GM21526 (cell line): Measurements from ENCODE around the gene ENG.
"Not testable (repeated sequence)": the region's sequence is repeated elsewhere in the genome, so short reads cannot be mapped to it uniquely, and the experiment has no call there.

Experiments used
- ATAC-seq: cut with Tn5 transposase; IDR thresholded peaks from one replicate; pipeline ENCODE4 v1.9.1; 2021; ENCODE audit warnings: moderate library complexity; ENCODE audit not compliant: unreplicated experiment, low FRiP score

Gene ENG

DNA sequence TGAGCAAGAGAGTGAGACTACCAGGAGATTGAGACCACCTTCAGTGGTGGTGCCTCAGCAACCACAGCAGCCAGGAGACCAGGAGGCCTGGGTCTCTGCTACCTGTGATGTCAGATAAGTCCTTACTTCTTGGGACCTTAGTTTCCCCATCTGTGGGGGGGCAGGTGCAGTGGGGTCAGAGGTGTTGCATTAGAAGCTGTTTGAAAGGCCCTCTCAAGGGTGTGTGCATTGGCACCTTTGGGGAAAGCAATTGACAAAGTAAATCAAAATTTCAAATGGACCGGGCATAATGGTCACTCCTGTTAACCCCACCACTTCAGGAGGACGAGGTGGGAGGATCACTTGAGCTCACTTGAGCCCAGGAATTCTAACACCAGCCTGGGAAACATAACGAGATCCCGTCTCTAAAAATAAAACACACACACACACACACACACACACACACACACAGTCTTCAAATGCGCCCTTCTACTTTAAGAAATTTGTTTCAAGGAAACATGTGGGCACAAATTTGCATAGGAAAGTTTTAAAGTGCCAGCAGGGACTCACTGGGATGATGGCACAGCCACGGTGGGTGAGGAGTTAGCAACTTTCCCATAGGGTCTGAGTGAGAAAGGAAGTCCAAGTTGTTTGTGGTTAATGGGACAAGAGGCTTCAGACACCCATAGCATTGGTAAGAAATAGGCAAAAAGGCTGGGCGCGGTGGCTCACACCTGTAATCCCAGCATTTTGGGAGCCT is 24.4 kb upstream of the ENG start:
- no peak for ATAC-seq

DNA sequence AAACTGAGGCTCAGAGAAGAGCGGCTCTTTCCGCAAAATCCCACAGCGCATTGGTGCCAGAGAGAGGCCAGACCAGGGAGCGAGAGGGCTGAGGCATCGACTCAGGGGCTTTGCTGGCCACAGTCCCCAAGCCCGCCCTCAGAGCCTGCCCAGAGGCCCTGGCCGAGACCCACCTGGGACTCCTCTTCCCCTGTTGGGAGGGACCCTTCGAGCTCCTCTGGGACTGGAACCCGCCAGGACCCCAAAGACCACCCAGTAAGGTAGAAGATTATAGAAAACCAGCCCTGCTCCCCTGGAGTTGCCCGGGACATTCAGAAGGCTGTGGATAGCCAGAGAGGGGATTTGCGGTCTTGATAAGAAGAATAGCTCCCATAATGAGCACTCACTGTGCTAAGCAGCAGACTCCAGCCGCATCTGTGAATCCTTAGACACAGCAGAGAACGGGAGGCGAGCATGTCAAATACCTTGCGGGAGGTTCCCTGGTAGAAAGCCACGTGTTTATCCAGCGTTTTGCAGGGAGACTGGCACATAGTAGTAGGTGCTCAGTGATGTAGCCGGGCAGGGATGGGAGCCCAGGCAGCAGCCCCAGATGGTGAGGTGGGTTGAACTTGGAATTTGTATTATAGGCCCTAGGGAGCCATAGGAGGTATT is 23.7 kb upstream of the ENG start:
- no peak for ATAC-seq

DNA sequence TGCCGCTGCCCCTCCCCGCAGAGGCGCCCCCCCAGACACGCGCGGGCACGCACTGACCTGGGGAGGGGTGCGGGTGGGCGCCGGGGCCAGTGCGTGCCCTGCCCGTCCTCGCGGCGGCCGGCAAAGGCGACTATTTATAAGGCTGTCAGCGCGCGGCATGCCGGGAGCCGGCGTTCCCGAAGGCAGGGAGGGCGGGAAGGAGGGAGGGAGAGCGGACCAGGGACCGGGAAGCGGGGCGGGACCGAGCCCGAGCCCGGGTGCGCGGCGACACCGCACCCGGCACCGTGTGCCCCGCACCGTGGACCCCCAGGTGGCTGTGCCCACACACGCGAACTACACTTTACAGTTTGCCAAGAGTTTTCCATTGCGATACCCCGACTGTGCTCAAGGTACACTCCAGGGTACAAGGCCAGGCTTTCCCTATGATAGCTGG is 23.1 kb upstream of the ENG start, which contains the start of gene AK1:
TSS of gene AK1 (minus strand) at position 110 of the 433 bp plus-strand sequence. CDS start 3,058 bp downstream, outside the sequence.
- no peak for ATAC-seq

DNA sequence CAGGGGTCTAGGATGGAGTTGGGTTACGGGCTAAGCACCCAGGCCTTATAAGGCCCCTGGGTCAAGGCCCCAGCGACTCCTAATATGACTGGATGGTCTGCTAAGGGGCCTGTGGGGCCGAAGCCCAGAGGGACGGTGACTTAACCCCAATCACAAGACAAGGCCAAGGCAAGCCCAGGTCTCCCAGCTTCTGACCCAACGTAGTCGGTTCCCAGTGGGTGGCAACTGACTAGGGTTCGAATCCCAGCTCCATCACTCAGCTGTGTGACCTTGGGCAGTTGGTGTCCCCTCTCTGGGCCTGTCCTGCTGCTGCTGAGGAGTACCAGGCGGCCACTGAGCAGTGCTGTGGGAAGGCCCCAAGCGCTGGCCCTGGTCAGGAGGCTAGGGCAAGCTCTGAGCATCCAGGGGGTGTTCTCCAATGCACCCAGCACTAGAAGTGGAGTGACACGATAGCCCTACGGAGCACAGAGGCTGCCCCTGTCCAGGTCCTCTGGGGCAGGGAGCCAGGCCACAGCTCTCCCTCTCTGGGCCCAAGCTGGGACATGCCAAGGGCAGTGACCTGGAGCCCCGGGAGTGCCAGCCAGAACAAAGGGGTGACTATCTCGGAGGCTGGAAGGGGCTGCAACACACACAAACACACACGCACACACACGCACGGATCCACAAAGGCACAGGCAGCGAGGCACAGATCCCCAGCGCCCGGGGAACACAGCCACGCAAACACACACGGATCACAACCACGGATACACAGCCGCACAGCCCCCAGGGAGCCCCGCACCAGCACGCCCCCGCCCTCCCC is 22.5 kb upstream of the ENG start:
- no peak for ATAC-seq

DNA sequence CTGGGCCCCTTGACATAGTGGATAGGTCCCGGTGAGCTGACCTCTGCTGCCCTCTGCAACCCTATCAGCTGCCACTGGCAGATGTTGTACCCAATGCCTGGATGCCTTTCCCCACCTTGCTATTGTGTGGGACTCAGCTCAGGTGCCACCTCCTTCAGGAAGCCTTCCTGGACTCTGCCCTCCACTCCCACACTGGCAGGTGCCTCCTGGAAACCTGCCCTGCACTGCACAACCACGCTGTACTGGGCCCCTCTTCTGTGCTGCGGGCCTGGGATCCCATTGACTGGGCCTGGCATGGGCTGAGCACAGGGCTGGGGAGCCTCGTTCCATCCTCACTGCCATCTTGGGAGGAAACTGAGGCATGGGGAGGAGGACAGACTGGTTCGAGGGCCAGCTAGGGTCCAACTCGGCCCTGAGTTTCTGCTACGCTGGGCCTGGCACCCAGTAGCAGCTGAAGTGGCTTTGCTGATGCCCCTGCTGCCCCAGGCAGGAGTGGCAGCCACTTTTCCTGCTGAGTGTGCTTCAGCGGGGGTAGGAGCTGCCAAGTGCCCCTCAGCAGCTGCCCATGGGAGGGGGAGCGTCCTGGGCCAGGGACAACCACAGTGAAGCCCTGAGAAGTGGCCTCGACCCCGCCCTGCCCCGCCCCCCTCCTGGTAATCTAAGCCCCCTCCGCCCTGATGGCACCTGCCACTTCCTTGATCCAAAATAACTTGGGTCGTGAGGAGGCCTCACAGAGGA is 21.7 kb upstream of the ENG start:
- ATAC-seq: no peak

DNA sequence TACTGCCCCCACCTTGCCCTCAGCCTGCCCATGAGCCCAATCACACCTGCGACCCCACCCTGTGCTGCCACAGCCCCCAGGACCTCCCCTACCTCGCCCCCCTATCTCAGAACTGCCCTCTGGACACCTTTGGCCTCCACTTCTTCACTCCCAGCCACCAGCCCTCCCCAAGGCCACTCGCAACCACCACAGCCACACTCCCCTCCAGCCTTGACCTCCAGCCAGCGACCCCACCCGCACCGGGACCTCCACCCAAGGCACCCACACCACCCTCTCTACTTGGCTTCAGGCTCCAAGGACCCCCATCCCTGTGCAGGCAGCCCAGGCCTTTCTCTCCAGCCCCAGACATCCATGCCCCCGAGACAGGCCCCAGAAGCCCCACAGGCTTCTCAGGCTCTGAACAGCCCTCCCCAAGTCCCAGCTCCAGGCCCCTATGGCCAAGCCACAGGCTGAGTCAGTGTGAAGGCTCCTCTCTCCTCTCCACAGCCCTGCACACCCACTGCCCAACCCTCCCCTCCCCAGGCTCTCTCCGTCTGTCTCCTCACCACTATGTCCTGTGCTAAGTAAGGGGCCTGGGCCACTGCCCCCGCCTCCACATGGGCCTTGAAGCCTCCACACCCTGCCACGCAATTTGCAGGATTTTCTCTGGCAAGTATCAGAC is 21.0 kb upstream of the ENG start:
- no peak for ATAC-seq

DNA sequence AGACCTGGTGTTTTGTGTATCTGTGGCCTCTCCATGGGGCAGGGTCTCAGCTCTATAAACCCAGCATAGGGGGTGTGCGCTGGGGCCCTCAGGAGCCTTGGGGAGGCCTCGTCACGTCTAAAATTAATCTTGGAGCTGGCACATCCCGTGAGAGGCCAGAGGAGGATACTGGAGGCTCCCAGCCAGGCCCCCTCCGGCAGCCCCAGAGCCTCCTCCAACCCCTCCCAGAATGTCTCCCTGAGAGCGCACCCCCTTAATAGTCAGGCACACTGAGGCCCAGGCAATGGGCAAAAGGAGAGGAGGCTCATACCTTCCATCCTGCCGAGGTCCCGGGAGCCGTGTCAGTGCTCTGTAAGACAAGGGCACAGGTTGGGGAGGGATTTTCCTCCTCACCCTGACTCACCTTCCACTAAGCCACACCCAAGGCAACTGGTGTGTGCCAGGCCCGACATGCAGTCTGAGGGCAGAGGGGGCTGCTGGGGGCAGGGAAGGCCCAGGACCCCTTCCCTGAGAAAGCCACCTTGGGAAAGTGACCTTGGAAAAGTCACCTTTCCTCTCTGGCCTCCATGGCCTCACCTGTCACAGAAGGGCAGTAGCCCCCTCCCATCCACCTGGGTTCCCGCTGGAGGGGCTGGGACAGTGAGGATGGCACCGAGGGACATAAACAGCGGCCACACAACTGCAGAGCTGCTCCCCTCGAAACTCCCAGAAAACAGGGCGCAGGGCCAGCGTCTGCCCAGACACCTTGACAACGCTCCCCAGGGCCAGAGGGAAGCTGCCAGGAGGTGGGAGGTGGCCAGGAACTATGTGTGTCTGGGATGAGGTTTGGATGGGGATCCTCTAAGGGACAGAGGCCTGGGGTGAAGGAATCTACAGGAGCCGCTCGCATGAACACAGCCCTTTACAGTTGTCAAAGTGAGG is 20.1 kb upstream of the ENG start:
- no peak for ATAC-seq

DNA sequence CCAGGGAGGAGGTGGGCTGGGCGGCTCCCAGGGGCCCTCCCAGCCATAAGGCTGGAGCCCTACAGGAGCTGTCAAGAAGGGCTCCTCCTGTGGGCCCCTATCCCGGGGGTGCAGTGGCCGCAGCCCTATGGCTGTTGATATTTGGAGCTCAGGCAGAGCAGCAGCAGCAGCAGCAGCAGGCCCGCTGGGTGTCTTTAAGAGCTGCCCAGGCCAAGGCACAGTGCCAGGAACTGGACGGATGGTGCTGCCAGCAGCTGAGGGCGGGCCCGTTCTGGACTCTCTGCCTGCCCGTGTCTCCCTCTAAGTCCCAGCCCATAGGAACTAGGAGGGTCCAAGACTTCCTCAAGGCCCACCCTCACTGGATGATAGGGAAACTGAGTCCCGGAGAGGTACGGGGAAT is 19.4 kb upstream of the ENG start:
- no peak for ATAC-seq

DNA sequence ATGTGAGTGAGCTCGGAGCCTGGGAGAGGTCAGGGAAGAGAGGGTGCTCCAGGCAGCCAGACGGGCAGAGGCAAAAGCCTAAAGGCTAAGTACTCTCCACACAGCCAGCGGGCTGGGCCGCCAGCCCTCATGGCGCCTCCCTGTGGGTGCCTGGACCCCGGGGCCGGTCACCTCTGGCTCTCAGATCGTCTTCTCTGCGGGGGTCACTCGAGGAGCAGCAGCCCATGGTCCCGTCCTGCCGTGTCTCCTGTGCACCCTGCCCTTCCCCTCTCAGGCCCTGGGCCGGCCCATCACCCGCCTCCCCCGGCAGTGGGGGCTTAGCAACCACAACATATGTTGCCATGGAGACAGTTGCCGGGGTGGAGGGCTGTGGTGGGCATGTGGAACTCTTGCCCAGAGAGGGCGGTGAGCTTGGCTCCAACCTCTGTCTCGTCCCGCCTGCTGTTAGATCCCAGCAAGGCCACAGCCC is 18.8 kb upstream of the ENG start:
- no peak for ATAC-seq

DNA sequence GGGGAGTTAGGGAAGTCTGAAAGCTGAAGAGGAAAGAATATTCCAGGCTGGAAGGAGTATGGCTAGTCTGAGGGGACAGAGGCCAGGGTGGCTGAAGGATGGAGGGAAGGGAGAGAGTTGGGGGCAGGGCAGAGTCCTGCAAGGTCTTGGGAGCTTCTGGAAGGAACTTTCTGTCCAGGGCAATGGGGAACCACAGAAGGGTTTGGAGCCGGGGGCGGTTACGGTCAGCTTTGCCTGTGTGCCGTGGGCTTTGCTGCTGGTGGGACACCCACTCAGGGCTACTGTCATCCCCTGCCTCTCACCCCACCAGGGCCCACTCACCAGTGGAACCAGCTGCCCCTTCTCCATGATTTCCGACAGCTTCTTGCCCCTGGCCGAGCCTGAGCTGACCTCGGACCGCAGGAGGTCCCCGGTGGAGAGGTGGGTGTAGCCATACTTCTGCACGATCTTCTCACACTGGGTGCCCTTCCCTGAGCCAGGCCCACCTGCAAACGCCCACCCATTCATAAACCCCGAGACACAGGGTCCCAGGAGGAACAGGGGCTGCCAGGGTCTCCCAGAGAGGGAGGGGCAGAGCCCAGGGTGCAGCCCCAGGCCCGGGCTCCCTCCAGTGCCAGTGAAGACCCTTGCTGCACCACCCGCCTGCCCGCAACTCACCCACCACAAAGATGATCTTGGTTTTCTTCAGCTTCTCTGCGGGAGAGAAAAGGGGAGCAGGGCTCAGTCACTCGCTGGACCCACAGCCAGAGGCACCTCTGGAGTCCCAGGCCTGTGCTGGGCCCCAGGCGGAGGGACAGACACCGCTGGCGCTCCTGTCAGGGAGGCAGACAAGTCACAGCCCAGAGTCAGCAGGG is 18.1 kb upstream of the ENG start:
- no peak for ATAC-seq

DNA sequence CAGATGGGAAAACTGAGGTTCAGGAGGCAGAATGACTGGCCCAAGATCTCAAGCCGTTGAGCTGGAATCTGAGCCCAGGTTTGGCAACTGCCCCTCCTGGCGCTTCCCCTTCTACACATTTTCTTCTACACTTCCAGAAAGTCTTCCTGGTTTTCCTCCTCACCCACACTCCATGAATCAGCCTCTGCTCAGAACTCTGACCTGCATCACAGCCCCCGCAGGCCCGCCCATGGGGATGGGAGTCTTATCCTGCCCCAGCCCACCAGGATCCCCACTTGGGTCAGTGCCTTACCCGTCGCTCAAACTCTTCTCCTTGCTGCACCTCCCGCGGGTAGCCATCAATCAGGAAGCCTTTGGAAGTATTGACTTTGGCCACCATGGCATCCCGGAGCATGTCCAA is 17.1 kb upstream of the ENG start:
- no peak for ATAC-seq

DNA sequence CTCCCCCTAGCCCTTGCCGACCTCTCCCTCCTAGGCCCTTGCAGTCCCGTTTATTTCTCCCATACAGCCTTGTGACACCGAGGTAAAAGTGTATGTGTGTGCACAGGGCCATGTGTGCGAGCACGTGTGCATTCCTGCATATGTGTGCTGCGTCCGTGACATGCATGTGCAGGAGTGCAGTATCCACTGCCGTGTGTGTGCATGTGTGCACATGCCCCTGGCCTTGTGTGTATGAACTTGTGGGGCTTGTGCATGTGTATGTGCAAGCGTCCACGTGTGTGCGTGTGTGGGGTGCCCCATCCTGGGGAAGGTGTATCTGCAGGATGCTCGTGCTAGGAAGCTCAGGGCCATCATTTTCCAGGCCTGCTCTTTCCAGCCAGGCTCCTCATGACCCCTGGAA is 16.4 kb upstream of the ENG start:
- ATAC-seq: no peak

DNA sequence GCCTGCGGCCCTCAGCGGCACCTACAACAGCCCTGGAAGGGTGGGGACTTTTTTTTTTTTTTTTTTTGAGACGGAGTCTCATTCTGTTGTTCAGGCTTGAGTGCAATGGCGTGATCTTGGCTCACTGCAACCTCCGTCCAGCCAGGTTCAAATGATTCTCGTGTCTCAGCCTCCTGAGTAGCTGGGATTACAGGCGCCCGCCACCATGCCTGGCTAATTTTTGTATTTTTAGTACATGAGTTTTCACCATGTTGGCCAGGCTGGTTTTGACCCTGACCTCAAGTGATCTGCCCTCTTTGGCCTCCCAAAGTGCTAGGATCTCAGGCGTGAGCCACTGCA is 15.7 kb upstream of the ENG start:
- not testable (repeated sequence) for ATAC-seq

DNA sequence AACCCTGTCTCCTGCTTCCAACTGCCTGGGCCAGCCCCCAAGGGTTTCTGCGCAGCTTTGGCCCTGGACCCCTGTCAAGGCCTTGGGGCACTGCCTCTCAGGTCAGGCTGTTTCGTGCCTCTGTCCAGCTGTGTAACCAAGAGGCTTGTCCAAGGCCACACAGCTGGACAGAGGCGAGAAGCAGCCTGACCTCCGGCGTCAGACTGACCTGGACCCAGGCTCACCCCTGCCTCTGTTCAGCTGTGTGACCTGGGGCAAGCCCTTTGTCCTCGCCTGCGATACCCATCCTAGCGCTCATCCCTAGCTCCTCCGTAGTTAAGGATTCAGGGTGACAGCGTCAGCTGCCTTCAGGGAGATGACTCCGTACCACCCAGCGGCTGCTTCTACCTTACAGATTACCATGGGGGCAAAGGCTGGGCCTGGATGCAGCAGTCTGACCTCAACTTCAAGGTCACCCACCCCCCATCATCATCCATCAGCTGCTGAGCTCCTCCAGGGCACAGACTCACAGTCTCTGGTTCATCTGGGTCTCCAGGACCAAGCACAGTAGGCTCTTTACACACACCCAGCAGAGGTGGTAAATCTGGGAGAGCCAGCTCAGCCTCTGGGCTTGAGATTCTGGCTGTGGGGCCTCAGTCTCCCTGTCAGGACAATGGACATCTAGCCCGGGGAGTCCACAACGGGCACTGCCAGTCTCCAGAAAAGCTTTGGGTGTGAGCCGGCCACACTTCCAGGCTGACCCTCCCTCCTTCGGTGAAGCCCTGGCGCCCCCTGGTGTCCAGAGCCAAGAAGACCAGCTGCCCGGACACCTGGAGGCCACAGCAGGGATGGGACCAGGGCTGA is 15.1 kb upstream of the ENG start:
- ATAC-seq: peak; percentile 54

DNA sequence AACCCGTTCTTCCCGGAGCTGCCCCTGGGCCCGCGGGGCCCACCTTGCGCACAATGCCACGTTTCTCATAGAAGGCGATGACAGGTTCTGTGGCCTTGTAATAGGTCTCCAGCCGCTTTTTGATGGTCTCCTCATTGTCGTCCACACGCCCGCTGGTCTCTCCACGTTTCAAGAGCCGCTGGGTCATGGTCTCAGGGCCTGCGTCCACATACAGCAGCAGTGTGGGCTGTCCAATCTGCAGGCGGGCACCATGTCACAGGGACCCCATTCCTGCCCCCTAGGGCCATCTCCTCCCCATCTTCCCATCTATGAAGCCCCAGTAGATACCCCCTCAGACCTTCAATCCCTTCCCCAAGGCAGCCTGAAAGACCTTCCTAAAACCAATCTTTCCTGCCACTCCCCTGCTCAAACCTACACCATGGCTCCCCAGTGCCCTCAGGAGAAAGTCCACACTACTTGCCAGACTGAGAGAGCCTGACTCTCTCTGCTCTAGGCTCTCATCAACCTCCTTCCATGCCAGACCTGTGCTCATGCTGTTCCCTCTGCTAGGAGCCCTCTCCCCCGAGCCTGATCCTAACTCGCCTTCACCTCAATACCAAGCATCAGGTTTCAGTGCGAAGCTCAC is 13.9 kb upstream of the ENG start:
- ATAC-seq: no peak

DNA sequence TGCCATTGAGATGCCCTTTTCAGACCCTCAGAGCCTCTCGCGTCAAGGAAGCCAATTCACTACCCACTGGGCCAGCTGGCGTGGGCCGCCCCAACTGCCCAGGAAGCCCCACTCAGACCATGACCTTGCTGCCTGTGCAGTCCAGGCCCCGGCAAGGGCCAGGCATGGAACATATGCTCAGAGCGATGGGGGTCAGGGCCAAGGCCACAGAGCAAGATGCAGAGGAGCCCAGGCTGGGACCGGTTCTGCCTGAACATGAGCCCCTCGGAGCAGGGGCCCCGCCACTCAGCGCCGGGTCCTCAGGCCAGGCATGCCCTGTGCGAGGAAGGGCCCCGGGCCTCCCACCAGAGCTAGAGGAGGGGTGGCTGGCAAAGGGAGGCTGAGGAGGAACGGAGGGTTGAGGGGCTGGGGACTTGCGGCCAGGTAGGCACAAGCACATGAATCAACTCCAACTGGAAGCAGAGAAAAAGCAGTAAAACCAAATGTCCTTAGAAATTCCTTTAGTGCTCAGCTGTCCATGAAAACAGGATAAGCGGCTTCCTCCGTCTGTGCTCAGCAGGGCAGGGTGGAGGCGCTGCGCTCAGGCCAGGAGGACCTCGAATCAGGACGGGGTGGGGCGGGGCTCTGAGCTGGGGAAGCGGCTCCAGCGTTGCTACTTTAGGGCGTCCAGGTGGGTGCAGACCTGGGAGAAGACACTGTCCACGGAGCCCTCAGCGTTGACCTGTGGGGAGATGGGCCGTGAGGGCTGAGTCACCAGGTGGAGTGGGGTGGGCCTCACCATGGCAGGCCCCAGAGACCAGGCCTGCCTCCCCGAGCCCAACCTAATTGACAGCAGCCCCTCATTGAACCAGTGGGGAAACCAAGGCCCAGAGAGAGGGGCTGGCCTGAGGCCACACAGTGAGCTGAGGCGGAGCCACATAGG is 13.2 kb upstream of the ENG start:
- ATAC-seq: no peak
